ENCODE data around the gene ZNRD2. TPM values are rescaled to one million over a fixed set of nuclear protein-coding genes. Genes with fewer than 3 reads are reported as not detected.

The ZNRD2 gene
- total RNA-seq, 2 experiments from 2014 or later: 38.7 to 39.9 TPM

GRCh38 chr11:65556470-65557279 lies 13.6 kb upstream of the ZNRD2 start:
- TF ChIP-seq CTCF (IDR thresholded peaks at IDR 0.05): no peak
- Mint-ChIP-seq H3K4me3 (peak overlapping the region; percentile 94), H3K27me3 (no peaks in the 10 kb centered on the region), H3K9me3 (no peaks in the 10 kb centered on the region), H3K4me1 (ENCODE audit: low read depth) (peaks cover 73% of the 10 kb centered on the region), H3K36me3 (ENCODE audit: low read depth) (peaks cover 22% of the 10 kb centered on the region), H3K27ac (peak overlapping the region; percentile 87)
- intact Hi-C loops (cut with DNase I, micrococcal nuclease): no loop called here
- H3K4me1 ChIP-seq (ENCODE audit: insufficient read depth, low read length): peaks cover 86% of the 10 kb centered on the region
- peak overlapping the region; percentile 63 for H3K4me3 ChIP-seq (ENCODE audit: low read length)
- ChIA-PET CTCF (interaction anchor here (0.9 to 4.0 kb wide), 4 partner anchors 9 to 32 kb away, joined by 3 to 21 read pairs (median 4); no protein-coding TSS in a partner anchor), POLR2A (interaction anchor here (0.7 to 3.4 kb wide), 10 partner anchors 9 to 59 kb away, joined by 3 to 23 read pairs (median 4); partner anchors contain the start of genes EHBP1L1, FAM89B, PCNX3 and ZNRD2)
- no peaks in the 10 kb centered on the region for H3K27me3 ChIP-seq (ENCODE audit: control insufficient read depth in 1 of 2, insufficient read depth in 2 of 2, low read length in 2 of 2)
- no peaks in the 10 kb centered on the region for H3K9me3 ChIP-seq (ENCODE audit: control insufficient read depth in 1 of 2, insufficient read depth in 1 of 2, low read length in 2 of 2)
- H3K36me3 ChIP-seq (ENCODE audit: insufficient read depth, low read length): peaks cover 4% of the 10 kb centered on the region
- peak in 1 of 14 experiments; percentile 36 for DNase-seq
- H3K27ac ChIP-seq (ENCODE audit: low read depth in 1 of 2, low read length in 2 of 2): peak overlapping the region; percentile 70
- ATAC-seq (ENCODE audit: poor library complexity): no peak

- Mint-ChIP-seq H3K4me1 (ENCODE audit: low read depth) (peaks cover 66% of the 10 kb centered on the region), H3K27ac (peak overlapping the region; percentile 87), H3K36me3 (ENCODE audit: low read depth) (peaks cover 14% of the 10 kb centered on the region), H3K9me3 (no peaks in the 10 kb centered on the region), H3K4me3 (peak overlapping the region; percentile 94), H3K27me3 (no peaks in the 10 kb centered on the region)
- no peaks in the 10 kb centered on the region for H3K27me3 ChIP-seq (ENCODE audit: control insufficient read depth in 1 of 2, insufficient read depth in 2 of 2, low read length in 2 of 2)
- peak overlapping the region; percentile 70 for H3K27ac ChIP-seq (ENCODE audit: low read depth in 1 of 2, low read length in 2 of 2)
- no peaks in the 10 kb centered on the region for H3K9me3 ChIP-seq (ENCODE audit: control insufficient read depth in 1 of 2, insufficient read depth in 1 of 2, low read length in 2 of 2)
- ChIA-PET POLR2A (interaction anchor here (1.0 to 3.4 kb wide), 8 partner anchors 8 to 19 kb away, joined by 3 to 23 read pairs (median 6); partner anchors contain the start of genes EHBP1L1, FAM89B and ZNRD2), CTCF (interaction anchor here (0.9 to 4.0 kb wide), 4 partner anchors 9 to 31 kb away, joined by 3 to 21 read pairs (median 4); no protein-coding TSS in a partner anchor)
- H3K4me1 ChIP-seq (ENCODE audit: insufficient read depth, low read length): peaks cover 81% of the 10 kb centered on the region
- no peaks in the 10 kb centered on the region for H3K36me3 ChIP-seq (ENCODE audit: insufficient read depth, low read length)
- intact Hi-C loops (cut with DNase I, micrococcal nuclease): no loop called here
- DNase-seq: peak in 2 of 14 experiments; percentile 45 to 48
- H3K4me3 ChIP-seq (ENCODE audit: low read length): peak overlapping the region; percentile 63
- no peak for TF ChIP-seq CTCF (IDR thresholded peaks at IDR 0.05)
- ATAC-seq (ENCODE audit: poor library complexity): no peak
Measured at GRCh38 chr11:65557280-65558001, 12.8 kb upstream of the ZNRD2 start.

All from CD4-positive, alpha-beta T cell (primary cell).